ENCODE results near the gene HASPIN. TPM values are rescaled to one million over a fixed set of nuclear protein-coding genes. Genes with fewer than 3 reads are reported as not detected.

The HASPIN gene
- total and polyA plus RNA-seq, 2 experiments from 2014 or later = 6.1 to 35.1 TPM

DNA sequence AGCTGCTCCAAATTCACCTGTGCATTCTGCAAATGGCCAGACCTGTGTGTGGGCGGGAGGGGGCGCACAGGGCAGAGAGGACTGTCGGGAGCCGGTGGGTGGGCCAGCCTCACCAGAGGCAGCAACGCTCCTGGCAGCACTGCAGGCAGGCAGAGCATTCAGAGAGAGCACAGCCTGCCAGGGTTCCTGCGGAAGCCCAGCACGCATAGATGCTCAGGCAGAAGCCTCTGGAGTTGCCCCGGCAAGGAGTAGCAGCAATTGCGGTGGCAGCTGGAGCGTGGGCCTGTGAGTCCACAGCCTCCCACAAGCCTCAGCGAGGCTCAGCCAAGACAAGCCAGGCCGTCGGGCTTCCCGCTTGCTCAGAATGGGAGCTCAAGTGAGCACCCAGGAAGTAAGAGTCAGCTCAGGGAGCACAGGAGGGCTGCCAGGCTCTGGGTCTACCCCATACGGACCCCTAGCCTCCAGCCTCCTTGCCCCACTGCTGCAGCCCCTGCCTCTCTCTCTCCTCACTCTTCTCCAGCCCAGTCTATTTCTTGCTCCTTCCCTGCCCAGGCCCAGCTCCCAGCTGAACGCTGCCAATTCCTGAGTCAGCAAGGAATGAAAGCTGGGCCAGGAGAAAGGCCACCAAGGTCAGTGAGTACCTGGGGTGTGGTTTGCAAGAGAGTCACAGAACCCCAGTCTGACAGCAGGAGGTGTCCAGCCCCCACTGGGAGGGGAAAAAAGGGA lies 45.4 kb upstream of the HASPIN start:
- Histone ChIP-seq H3K9me2 (ENCODE audit: insufficient read depth) (no peaks in the 10 kb centered on the region), H3K4me1 (ENCODE audit: insufficient read depth) (no peaks in the 10 kb centered on the region), H3F3A (replicated peaks; ENCODE audit: low read depth) (0 out of 2 replicates have a peak, but pooled peaks cover under 1% of the 10 kb centered on the region), H3K36me3 (ENCODE audit: insufficient read depth) (no peaks in the 10 kb centered on the region), H2AFZ (no peak overlapping the region), H3K4me2 (no peak overlapping the region), H3K79me2 (replicated peaks; ENCODE audit: insufficient read depth) (no peaks in the 10 kb centered on the region), H3K27ac (ENCODE audit: low read depth) (no peak overlapping the region), H4K20me1 (replicated peaks; ENCODE audit: insufficient read depth) (no peaks in the 10 kb centered on the region), H3K4me3 (no peak overlapping the region), H3K27me3 (ENCODE audit: insufficient read depth) (no peaks in the 10 kb centered on the region)
- peak; percentile 84 for ATAC-seq
- peak; percentile 75 for DNase-seq (ENCODE audit: low spot score)
- H3K4me1 Mint-ChIP-seq = peaks cover 10% of the 10 kb centered on the region
- no peaks in the 10 kb centered on the region for H3K9me3 Mint-ChIP-seq
- H3K4me3 Mint-ChIP-seq = no peak overlapping the region
- H3K27me3 Mint-ChIP-seq (ENCODE audit: insufficient read depth, low read depth, poor library complexity) = peaks cover 2% of the 10 kb centered on the region
- TF ChIP-seq, protein P1, sequence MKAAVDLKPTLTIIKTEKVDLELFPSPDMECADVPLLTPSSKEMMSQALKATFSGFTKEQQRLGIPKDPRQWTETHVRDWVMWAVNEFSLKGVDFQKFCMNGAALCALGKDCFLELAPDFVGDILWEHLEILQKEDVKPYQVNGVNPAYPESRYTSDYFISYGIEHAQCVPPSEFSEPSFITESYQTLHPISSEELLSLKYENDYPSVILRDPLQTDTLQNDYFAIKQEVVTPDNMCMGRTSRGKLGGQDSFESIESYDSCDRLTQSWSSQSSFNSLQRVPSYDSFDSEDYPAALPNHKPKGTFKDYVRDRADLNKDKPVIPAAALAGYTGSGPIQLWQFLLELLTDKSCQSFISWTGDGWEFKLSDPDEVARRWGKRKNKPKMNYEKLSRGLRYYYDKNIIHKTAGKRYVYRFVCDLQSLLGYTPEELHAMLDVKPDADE (IDR thresholded peaks at IDR 0.05) = no peak
- TF ChIP-seq, protein P2, sequence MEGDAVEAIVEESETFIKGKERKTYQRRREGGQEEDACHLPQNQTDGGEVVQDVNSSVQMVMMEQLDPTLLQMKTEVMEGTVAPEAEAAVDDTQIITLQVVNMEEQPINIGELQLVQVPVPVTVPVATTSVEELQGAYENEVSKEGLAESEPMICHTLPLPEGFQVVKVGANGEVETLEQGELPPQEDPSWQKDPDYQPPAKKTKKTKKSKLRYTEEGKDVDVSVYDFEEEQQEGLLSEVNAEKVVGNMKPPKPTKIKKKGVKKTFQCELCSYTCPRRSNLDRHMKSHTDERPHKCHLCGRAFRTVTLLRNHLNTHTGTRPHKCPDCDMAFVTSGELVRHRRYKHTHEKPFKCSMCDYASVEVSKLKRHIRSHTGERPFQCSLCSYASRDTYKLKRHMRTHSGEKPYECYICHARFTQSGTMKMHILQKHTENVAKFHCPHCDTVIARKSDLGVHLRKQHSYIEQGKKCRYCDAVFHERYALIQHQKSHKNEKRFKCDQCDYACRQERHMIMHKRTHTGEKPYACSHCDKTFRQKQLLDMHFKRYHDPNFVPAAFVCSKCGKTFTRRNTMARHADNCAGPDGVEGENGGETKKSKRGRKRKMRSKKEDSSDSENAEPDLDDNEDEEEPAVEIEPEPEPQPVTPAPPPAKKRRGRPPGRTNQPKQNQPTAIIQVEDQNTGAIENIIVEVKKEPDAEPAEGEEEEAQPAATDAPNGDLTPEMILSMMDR (conservative IDR thresholded peaks at IDR 0.05; ENCODE audit: low read depth in 2 of 2) = peak; percentile 31 to 59; a peak in 3 of 4 replicates
- no peaks in the 10 kb centered on the region for H3K36me3 Mint-ChIP-seq (ENCODE audit: low read depth)
- H3K27ac Mint-ChIP-seq = no peak overlapping the region

DNA sequence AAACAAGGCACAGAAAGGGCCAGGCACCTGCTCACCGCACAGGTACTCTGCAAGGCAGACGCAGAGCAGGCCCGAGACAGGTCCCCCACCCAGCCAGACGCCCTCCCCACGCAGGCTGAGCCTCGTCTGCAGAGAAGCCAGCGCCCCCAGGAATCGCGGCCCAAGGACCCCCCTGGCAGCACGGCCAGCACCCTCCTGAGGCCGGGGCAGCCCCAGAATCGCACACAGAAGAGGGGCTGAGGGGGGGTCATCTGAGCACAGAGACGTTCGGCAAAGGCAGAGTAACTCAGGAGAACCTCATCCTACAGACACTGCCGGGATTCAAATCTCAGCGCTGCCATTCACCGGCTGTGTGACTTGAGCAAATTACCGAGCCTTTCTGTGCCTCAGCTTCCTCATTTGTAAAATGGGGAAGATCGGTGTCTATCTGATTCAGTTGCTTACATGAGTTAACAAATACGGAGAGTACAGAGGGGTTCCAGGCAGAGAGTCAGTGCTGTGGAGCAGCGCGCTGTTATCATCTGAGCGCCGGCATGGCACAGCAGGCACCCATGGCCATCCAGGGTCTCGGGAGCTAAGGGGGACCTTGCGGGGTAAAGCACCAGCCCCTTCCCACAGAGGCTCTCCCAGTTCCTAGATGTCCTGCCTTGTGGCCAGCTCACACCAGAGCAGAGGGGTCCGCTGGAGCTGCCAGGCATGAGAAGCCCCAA lies 44.7 kb upstream of the HASPIN start:
- no peaks in the 10 kb centered on the region for H3K27me3 ChIP-seq (ENCODE audit: insufficient read depth)
- Mint-ChIP-seq H3K4me1 (peaks cover 8% of the 10 kb centered on the region; the same call in 2 of the 3 replicates), H3K27me3 (ENCODE audit: insufficient read depth, low read depth, poor library complexity) (peaks cover 2% of the 10 kb centered on the region), H3K4me3 (no peak overlapping the region), H3K9me3 (no peaks in the 10 kb centered on the region), H3K27ac (no peak overlapping the region), H3K36me3 (ENCODE audit: low read depth) (no peaks in the 10 kb centered on the region)
- H3K79me2 ChIP-seq (replicated peaks; ENCODE audit: insufficient read depth) = no peaks in the 10 kb centered on the region
- H3K4me2 ChIP-seq = no peak overlapping the region
- no peaks in the 10 kb centered on the region for H3K36me3 ChIP-seq (ENCODE audit: insufficient read depth)
- H3K9me2 ChIP-seq (ENCODE audit: insufficient read depth) = no peaks in the 10 kb centered on the region
- H4K20me1 ChIP-seq (replicated peaks; ENCODE audit: insufficient read depth) = no peaks in the 10 kb centered on the region
- no peaks in the 10 kb centered on the region for H3K4me1 ChIP-seq (ENCODE audit: insufficient read depth)
- no peaks in the 10 kb centered on the region for H3F3A ChIP-seq (replicated peaks; ENCODE audit: low read depth)
- H3K27ac ChIP-seq (ENCODE audit: low read depth) = 0 out of 2 replicates have a peak overlapping the region, but pooled peaks have one; percentile 26
- ATAC-seq (no peak), DNase-seq (ENCODE audit: low spot score) (no peak)
- no peak overlapping the region for H3K4me3 ChIP-seq
- H2AFZ ChIP-seq = no peak overlapping the region
- TF ChIP-seq ZNF462 (CRISPR knock-in tag; IDR thresholded peaks at IDR 0.05) (no peak), ZNF114 (CRISPR knock-in tag; IDR thresholded peaks at IDR 0.05) (no peak), CREB1 (CRISPR knock-in tag; IDR thresholded peaks at IDR 0.05; ENCODE audit: low read depth) (no peak), JUNB (IDR thresholded peaks at IDR 0.05; ENCODE audit: unreplicated experiment) (no peak), EZH2phosphoT487 (IDR thresholded peaks at IDR 0.05; ENCODE audit: unreplicated experiment) (no peak), ZNF331 (CRISPR knock-in tag; IDR thresholded peaks at IDR 0.05; ENCODE audit: low read depth) (no peak)
- TF ChIP-seq, protein P1 (IDR thresholded peaks at IDR 0.05) = no peak

Data from GM23338 (cell line).